K562 (cell line): ENCODE measurements around the gene L3MBTL3. TPM values are rescaled to one million over a fixed set of nuclear protein-coding genes. Genes with fewer than 3 reads are reported as not detected.

Experiments used
- ARID1B ChIP-seq: fragments of 450-650 bp; IDR thresholded peaks from 2 replicates; pipeline ENCODE4 v1.6.1; 2016; ENCODE audit warnings: antibody characterized with exemption, mild to moderate bottlenecking, inconsistent platforms
- CBX2 ChIP-seq: fragments of 200-600 bp; sonication (generic); IDR thresholded peaks from one replicate; pipeline ENCODE4 v1.6.1; 2012; ENCODE audit warnings: mild to moderate bottlenecking, low read length, inconsistent platforms; ENCODE audit not compliant: insufficient read depth, poor library complexity, severe bottlenecking
- FOXK2 ChIP-seq, 2 experiments: fragments of 450-650 bp; IDR thresholded peaks in 1 of 2; conservative IDR thresholded peaks in 1 of 2; 2 replicates each; pipeline ENCODE4 v1.6.1; 2016; ENCODE audit warnings: low read depth in 2 of 2, mild to moderate bottlenecking in 1 of 2
- MCM2 ChIP-seq: fragments of 450-650 bp; IDR thresholded peaks from 2 replicates; pipeline ENCODE4 v1.6.1; 2017; ENCODE audit warnings: low read depth, mild to moderate bottlenecking
- MCM3 ChIP-seq: fragments of 450-650 bp; IDR thresholded peaks from 2 replicates; pipeline ENCODE4 v1.6.1; 2016
- SOX6 ChIP-seq: fragments of 450-650 bp; IDR thresholded peaks from 2 replicates; pipeline ENCODE4 v1.6.1; 2014; ENCODE audit warnings: mild to moderate bottlenecking
- TSC22D4 ChIP-seq: fragments of 450-650 bp; IDR thresholded peaks from 2 replicates; pipeline ENCODE4 v1.6.1; 2016; ENCODE audit warnings: missing genetic modification characterization, missing biosample characterization, control low read depth
- polyA plus RNA-seq, 8 experiments: library from polyadenylated mRNA; depleted of rRNA in 4 of 8; stranded (reverse) in 5 of 8; unstranded in 3 of 8; fragments of >200 nt; fragmentation: Nextera tagmentation in 2 of 8; fragmentation: Illumina TruSeq in 1 of 8; extraction: Ambion mirVana in 2 of 8; extraction: Trizol in 1 of 8; gene quantifications; 2 replicates each; pipeline versions ENCODE4 v1.2.1 to v1.2.3, GENCODE V29; 2011 to 2014; ENCODE audit warnings: inconsistent platforms in 1 of 8, missing spikeins in 1 of 8
- total RNA-seq, 7 experiments: library from RNA; depleted of rRNA in 6 of 7; stranded (reverse); fragments of >200 nt in 6 of 7; fragmentation: Illumina TruSeq in 2 of 7; extraction: Trizol in 2 of 7; gene quantifications; 2 replicates each; pipeline versions ENCODE4 v1.2.1 to v1.2.3, GENCODE V29; 2011 to 2021; ENCODE audit warnings: low replicate concordance in 1 of 7
- TF ChIP-seq, protein P1 (sequence below): fragments of 450-650 bp; IDR thresholded peaks from 2 replicates; pipeline ENCODE4 v1.6.1; 2016; ENCODE audit warnings: mild to moderate bottlenecking, moderate library complexity
- TF ChIP-seq, protein P2 (sequence below): fragments of 250-450 bp; sonication (Bioruptor Pico); IDR thresholded peaks from 2 replicates; pipeline ENCODE4 v1.5.0; 2020; ENCODE audit warnings: mild to moderate bottlenecking, borderline replicate concordance
- TF ChIP-seq, protein P3 (sequence below), 2 experiments: fragments of 150-350 bp in 1 of 2; IDR thresholded peaks; 2 replicates each; pipeline ENCODE4 v1.6.1; 2012 to 2016; ENCODE audit warnings: low read depth in 2 of 2, low read length in 2 of 2, mild to moderate bottlenecking in 1 of 2, moderate library complexity in 1 of 2

L3MBTL3 gene
- total and polyA plus RNA-seq, 9 of the 15 experiments (the other 6 are each of a cell fraction or from before 2014, with no cell fraction given) = 0.83 to 6.9 (median 5.4) TPM

DNA sequence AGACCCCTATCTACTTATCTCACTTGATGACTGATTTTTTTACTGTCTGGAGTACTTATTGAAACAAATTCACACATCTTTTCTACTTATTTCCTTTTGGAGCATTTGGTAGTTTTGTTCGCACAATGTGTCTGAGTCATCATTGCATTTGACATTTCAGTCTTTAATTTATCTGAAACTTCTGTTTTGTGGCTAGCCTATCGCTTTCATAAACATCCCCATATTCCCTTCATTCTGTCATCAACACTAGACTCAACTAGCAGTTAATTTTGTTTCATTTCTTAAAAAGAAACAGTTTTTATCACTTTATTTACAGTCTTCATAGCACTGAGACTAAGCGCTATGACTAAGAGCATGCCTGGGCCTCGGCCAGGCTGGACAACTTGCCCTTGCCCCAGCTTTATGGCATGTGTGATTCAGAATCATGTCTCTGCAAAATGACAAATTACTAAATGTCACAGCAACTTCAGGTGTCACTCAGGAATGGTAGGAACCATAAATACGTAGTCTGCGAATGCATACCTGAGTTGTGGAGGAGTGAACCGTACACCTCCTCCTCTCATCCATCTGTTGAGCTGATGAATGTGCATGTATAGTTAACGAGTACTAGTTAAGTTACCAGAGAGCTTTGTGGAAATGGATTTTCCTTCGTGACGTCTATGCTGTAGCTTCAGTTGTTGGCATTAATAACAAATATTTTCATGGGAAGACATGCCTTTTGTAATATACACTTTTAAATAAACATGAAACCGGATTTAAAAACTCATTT, 16.2 kb downstream of the L3MBTL3 start (continued):
- TF ChIP-seq, protein P1, sequence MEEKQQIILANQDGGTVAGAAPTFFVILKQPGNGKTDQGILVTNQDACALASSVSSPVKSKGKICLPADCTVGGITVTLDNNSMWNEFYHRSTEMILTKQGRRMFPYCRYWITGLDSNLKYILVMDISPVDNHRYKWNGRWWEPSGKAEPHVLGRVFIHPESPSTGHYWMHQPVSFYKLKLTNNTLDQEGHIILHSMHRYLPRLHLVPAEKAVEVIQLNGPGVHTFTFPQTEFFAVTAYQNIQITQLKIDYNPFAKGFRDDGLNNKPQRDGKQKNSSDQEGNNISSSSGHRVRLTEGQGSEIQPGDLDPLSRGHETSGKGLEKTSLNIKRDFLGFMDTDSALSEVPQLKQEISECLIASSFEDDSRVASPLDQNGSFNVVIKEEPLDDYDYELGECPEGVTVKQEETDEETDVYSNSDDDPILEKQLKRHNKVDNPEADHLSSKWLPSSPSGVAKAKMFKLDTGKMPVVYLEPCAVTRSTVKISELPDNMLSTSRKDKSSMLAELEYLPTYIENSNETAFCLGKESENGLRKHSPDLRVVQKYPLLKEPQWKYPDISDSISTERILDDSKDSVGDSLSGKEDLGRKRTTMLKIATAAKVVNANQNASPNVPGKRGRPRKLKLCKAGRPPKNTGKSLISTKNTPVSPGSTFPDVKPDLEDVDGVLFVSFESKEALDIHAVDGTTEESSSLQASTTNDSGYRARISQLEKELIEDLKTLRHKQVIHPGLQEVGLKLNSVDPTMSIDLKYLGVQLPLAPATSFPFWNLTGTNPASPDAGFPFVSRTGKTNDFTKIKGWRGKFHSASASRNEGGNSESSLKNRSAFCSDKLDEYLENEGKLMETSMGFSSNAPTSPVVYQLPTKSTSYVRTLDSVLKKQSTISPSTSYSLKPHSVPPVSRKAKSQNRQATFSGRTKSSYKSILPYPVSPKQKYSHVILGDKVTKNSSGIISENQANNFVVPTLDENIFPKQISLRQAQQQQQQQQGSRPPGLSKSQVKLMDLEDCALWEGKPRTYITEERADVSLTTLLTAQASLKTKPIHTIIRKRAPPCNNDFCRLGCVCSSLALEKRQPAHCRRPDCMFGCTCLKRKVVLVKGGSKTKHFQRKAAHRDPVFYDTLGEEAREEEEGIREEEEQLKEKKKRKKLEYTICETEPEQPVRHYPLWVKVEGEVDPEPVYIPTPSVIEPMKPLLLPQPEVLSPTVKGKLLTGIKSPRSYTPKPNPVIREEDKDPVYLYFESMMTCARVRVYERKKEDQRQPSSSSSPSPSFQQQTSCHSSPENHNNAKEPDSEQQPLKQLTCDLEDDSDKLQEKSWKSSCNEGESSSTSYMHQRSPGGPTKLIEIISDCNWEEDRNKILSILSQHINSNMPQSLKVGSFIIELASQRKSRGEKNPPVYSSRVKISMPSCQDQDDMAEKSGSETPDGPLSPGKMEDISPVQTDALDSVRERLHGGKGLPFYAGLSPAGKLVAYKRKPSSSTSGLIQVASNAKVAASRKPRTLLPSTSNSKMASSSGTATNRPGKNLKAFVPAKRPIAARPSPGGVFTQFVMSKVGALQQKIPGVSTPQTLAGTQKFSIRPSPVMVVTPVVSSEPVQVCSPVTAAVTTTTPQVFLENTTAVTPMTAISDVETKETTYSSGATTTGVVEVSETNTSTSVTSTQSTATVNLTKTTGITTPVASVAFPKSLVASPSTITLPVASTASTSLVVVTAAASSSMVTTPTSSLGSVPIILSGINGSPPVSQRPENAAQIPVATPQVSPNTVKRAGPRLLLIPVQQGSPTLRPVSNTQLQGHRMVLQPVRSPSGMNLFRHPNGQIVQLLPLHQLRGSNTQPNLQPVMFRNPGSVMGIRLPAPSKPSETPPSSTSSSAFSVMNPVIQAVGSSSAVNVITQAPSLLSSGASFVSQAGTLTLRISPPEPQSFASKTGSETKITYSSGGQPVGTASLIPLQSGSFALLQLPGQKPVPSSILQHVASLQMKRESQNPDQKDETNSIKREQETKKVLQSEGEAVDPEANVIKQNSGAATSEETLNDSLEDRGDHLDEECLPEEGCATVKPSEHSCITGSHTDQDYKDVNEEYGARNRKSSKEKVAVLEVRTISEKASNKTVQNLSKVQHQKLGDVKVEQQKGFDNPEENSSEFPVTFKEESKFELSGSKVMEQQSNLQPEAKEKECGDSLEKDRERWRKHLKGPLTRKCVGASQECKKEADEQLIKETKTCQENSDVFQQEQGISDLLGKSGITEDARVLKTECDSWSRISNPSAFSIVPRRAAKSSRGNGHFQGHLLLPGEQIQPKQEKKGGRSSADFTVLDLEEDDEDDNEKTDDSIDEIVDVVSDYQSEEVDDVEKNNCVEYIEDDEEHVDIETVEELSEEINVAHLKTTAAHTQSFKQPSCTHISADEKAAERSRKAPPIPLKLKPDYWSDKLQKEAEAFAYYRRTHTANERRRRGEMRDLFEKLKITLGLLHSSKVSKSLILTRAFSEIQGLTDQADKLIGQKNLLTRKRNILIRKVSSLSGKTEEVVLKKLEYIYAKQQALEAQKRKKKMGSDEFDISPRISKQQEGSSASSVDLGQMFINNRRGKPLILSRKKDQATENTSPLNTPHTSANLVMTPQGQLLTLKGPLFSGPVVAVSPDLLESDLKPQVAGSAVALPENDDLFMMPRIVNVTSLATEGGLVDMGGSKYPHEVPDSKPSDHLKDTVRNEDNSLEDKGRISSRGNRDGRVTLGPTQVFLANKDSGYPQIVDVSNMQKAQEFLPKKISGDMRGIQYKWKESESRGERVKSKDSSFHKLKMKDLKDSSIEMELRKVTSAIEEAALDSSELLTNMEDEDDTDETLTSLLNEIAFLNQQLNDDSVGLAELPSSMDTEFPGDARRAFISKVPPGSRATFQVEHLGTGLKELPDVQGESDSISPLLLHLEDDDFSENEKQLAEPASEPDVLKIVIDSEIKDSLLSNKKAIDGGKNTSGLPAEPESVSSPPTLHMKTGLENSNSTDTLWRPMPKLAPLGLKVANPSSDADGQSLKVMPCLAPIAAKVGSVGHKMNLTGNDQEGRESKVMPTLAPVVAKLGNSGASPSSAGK = no peak
- TF ChIP-seq TSC22D4 = no peak
- TF ChIP-seq SOX6 = no peak
- TF ChIP-seq, protein P2, sequence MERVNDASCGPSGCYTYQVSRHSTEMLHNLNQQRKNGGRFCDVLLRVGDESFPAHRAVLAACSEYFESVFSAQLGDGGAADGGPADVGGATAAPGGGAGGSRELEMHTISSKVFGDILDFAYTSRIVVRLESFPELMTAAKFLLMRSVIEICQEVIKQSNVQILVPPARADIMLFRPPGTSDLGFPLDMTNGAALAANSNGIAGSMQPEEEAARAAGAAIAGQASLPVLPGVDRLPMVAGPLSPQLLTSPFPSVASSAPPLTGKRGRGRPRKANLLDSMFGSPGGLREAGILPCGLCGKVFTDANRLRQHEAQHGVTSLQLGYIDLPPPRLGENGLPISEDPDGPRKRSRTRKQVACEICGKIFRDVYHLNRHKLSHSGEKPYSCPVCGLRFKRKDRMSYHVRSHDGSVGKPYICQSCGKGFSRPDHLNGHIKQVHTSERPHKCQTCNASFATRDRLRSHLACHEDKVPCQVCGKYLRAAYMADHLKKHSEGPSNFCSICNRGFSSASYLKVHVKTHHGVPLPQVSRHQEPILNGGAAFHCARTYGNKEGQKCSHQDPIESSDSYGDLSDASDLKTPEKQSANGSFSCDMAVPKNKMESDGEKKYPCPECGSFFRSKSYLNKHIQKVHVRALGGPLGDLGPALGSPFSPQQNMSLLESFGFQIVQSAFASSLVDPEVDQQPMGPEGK (CRISPR knock-in tag) = no peak
- TF ChIP-seq MCM2 = no peak
- TF ChIP-seq ARID1B = peak; percentile 61
- TF ChIP-seq, protein P3, sequence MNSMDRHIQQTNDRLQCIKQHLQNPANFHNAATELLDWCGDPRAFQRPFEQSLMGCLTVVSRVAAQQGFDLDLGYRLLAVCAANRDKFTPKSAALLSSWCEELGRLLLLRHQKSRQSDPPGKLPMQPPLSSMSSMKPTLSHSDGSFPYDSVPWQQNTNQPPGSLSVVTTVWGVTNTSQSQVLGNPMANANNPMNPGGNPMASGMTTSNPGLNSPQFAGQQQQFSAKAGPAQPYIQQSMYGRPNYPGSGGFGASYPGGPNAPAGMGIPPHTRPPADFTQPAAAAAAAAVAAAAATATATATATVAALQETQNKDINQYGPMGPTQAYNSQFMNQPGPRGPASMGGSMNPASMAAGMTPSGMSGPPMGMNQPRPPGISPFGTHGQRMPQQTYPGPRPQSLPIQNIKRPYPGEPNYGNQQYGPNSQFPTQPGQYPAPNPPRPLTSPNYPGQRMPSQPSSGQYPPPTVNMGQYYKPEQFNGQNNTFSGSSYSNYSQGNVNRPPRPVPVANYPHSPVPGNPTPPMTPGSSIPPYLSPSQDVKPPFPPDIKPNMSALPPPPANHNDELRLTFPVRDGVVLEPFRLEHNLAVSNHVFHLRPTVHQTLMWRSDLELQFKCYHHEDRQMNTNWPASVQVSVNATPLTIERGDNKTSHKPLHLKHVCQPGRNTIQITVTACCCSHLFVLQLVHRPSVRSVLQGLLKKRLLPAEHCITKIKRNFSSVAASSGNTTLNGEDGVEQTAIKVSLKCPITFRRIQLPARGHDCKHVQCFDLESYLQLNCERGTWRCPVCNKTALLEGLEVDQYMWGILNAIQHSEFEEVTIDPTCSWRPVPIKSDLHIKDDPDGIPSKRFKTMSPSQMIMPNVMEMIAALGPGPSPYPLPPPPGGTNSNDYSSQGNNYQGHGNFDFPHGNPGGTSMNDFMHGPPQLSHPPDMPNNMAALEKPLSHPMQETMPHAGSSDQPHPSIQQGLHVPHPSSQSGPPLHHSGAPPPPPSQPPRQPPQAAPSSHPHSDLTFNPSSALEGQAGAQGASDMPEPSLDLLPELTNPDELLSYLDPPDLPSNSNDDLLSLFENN (IDR thresholded peaks at IDR 0.05; ENCODE audit: low read depth in 2 of 2, low read length in 2 of 2) = no peak
- no peak for TF ChIP-seq FOXK2 (conservative IDR thresholded peaks at IDR 0.05 in 1 of 2, IDR thresholded peaks at IDR 0.05 in 1 of 2; ENCODE audit: low read depth in 2 of 2)
- no peak for TF ChIP-seq MCM3
- TF ChIP-seq CBX2 = no peak
